ENCODE data around the gene ABCB4. TPM values are rescaled to one million over a fixed set of nuclear protein-coding genes. Genes with fewer than 3 reads are reported as not detected.
A peak's percentile ranks its signal among the peaks of the same experiment; 100 is the strongest.

ABCB4 gene
- total RNA-seq, 1 experiment from 2014 or later: 0.42 TPM

DNA sequence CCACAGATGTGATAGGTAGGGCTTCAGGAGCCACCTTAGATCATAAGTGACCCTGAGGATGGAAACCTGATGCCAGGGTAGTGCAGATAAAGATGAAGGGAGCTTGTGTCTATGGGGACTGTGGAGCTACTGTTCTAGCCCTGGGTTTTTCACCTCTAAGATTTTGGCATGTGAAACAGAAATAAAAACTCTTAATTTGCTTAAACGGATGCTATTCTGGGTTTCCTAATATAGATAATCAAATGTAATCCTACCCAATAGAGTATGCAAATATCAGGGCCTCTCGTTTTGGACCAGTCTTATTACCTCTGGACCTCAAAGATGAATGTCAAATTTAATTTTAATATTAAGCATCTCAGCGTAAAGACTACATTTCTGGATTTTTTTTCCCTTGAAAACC, 49.3 kb downstream of the ABCB4 start:
- DNase-seq (ENCODE audit: low read depth): no peak

DNA sequence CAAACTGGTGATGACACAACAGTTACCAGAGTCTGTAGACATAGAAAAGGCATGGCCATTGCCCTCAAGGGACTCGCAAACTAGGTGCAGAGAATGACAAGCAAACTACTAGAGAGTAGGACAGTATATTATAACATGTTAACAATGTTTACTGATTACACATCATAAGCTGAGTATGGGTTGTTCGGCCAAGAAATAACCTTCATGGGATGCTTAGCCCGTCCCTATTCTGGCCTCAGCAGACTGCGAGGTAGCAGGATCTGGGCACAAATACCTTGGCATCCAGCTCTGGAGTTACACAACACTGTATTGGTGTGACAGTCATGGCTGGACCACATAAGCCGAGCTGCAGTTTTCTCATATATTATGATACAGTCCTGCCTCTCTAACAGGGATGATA, 51.4 kb downstream of the ABCB4 start:
- no peak for DNase-seq (ENCODE audit: low read depth)

- DNase-seq (ENCODE audit: low read depth): peak; percentile 4
Observed at GRCh38 chr7:87420173-87420572, 55.3 kb downstream of the ABCB4 start.

GRCh38 chr7:87416682-87417587, 58.5 kb downstream of the ABCB4 start:
- peak; percentile 58 for DNase-seq (ENCODE audit: low read depth)

DNA sequence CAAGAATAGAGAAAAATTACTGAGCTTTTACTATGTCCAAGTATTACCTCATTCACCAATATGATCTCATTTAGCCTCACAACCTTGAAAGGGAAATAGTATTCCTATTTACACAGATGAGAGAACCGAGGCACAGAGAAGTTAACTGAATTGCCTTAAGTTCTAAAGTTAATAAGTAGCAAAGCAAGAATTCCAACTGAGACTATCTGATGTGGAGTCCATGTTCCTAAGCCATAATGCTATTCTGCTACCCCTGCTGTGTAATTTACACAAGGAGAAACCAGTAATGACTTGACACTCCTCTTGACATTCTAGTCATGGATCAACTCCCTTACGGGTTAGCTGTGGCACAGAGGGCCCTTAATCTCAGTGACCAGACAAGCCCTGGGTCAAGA, 60.7 kb downstream of the ABCB4 start:
- DNase-seq (ENCODE audit: low read depth): no peak

DNA sequence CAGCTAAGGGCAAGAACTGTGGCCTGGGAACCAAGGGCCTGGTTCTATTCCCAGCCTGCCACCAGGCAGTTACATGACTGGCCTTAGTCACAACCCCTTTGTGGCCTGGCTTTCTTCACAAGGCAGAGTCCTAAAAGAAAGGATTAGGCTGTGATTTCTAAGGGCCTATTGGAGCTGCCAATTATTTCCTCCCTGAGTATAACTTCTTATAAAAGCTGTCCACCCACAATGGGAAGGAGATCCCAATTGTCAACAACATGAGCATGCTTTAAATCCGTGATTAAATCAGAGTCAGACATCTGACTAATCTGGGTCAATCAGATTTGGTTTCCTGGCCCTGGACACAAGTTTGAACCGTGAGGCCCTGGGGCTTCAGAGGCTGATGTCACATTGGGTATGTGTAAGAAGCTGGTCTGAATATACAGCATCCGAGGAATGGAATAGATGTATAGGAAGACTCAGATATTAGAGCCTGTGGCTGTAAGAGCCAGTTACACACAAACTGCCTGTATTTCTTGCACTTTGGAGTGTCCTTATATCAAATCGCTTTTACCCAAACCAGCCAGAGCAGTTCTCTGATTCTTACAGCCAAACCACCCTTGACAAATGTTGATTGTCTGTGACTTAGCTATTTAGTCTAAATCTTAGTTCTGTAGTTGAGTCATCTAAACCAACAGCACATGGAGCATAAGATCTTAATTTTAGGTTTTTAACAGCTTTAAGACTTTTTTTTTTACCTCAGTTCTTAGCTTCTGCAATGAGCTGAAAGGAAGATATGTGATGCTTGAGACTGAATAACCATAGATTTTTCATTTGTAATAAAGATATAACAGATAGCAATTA, 61.3 kb downstream of the ABCB4 start:
- DNase-seq (ENCODE audit: low read depth): peak; percentile 21

GRCh38 chr7:87413029-87413428, 62.5 kb downstream of the ABCB4 start:
- DNase-seq (ENCODE audit: low read depth): no peak

DNA sequence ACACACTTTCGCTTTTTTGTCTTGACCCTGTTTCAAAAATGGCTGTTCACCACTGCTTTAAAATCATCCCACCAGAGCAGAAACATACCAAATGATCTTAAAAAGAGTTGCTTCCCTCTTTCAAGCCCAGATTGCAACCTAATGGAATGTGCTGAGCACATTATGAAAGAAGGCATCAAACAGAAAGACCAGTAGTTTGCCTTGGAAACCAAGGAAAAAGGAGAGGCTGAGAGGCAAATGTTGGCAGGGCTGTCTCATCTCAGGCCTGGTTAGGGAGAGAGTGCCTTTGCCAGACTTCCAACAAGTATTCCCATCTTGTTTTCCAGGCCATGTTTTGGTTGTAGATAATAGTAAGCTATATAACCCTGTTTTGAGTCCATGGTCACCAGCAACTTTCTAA, 64.3 kb downstream of the ABCB4 start:
- no peak for DNase-seq (ENCODE audit: low read depth)

DNA sequence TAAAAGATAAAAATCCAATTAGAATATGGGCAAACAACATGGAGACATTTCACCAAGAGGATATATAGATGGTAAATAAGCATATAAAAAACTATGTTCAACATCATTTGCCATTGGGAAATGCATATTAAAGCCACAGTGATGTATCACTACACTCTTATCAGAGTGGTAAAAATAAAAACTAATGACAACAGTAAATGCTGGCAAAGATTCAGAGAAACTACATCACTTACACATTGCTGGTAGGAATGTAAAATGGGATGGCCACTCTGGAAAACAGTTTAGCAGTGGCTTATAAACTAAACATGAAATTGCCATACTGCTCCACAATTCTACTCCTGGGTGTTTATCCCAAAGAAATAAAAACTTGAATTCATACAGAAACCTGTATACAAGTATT, 70.8 kb downstream of the ABCB4 start:
- DNase-seq (ENCODE audit: low read depth): no peak

GRCh38 chr7:87398446-87398845, 77.0 kb downstream of the ABCB4 start:
- peak; percentile 12 for DNase-seq (ENCODE audit: low read depth)

GRCh38 chr7:87395442-87396020, 79.9 kb downstream of the ABCB4 start:
- DNase-seq (ENCODE audit: low read depth): no peak

DNA sequence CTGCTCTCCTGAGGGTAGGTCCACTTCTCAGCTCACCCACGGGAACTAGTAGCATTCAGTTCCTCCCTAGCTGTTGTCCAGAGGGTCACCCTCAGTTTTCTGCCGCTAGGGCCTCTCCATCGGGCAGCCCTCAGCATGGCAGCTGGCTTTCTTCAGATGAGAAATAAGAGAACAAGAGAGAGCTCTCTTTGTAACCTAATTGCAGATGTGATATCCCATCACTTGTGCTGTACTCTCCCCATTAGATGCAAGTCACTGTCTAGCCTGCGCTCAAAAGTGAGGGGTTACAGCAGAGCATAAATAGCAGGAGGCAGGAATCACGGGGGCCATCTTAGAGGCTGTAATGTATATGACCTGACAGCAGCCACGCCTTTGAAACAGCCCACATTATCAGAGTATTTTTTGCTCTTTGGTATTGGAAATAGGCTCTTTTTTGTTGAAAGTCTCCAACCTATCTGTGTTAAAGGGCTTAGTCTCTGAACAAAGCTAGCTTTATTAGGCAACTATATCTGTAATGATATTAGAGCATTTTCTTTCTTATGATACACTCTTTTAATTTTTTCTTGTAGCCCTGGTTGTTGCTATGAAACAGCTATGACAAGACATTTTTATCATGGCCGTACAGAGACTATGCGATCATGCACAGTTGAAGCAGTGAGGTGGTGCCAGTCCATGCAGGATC, 84.3 kb downstream of the ABCB4 start:
- no peak for DNase-seq (ENCODE audit: low read depth)

GRCh38 chr7:87380905-87381304, 94.6 kb downstream of the ABCB4 start:
- DNase-seq (ENCODE audit: low read depth): no peak

GRCh38 chr7:87375662-87376435, 99.6 kb downstream of the ABCB4 start:
- no peak for DNase-seq (ENCODE audit: low read depth)

- DNase-seq (ENCODE audit: low read depth): peak; percentile 21
Observed at GRCh38 chr7:87370660-87371180, 104.8 kb downstream of the ABCB4 start.

DNA sequence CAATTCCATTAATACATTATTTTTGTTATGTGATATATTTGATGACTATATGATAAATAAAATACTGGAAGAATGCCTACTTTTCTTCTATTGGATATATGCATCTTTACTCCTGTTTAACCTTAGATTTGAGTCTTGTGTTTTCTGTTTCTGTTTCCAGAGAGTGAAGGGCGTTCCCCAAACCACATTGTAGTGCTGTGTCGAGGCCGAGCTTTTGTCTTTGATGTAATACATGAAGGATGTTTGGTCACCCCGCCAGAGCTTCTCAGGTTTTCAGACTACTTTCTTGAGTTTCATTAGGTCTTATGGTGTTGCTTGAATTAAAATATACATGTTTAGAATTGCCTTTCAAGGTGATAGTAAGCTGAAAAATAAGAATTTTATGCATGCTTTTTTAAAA, 106.3 kb downstream of the ABCB4 start:
- no peak for DNase-seq (ENCODE audit: low read depth)

- no peak for DNase-seq (ENCODE audit: low read depth)
Observed at GRCh38 chr7:87364246-87364645, 111.2 kb downstream of the ABCB4 start.

GRCh38 chr7:87363342-87363741, 112.1 kb downstream of the ABCB4 start:
- no peak for DNase-seq (ENCODE audit: low read depth)

DNA sequence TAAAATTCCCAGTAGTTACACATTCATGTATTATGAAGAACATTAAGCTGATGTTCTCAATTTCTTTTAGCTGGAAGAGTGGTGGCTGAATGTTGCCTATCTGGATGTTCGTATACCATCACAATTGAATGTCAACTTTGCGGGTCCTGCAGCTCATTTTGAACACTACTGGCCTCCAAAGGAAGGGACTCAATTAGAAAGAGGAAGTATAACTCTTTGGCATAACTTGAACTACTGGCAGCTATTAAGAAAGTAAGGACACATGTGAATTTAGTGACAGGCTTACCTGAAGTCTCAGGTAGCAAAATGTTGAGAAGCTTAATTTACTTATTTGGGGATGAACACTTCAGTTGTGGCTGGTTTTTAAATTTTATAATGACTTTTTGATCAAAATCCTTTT, 114.2 kb downstream of the ABCB4 start:
- DNase-seq (ENCODE audit: low read depth): no peak

- DNase-seq (ENCODE audit: low read depth): peak; percentile 27
Observed at GRCh38 chr7:87359366-87359765, 116.1 kb downstream of the ABCB4 start.
